Caco-2 (cell line): ENCODE measurements around the gene VANGL1. TPM values are rescaled to one million over a fixed set of nuclear protein-coding genes. Genes with fewer than 3 reads are reported as not detected.

Source experiments
- BruUV-seq: library from RNA; stranded (reverse); fragments of 400-500 nt; replicated peaks from 2 replicates; lab custom pipeline; 2021; lab: Mats Ljungman, UMichigan
- CTCF ChIA-PET: fragments of 300-600 bp; sonication (Branson Sonifier 250); formaldehyde crosslinking; loops from one replicate; lab custom pipeline; 2022; ENCODE audit warnings: antibody characterized with exemption; lab: Charles Lee
- POLR2A ChIA-PET: fragments of 300-600 bp; sonication (Branson Sonifier 250); formaldehyde crosslinking; loops from one replicate; lab custom pipeline; 2022; ENCODE audit warnings: antibody characterized with exemption; lab: Charles Lee
- DNase-seq, 2 experiments: peaks; one replicate each; pipeline versions ENCODE4 v3.0.0 to v3.0.0-alpha.2; 2020 to 2022
- H3K27me3 ChIP-seq: replicated peaks from 2 replicates; pipeline ENCODE4 v1.6.0; 2011; ENCODE audit warnings: low read length; ENCODE audit not compliant: control insufficient read depth, insufficient read depth
- H3K36me3 ChIP-seq: 2 replicates; pipeline ENCODE4 v1.5.1; 2011; ENCODE audit warnings: low read length; ENCODE audit not compliant: control insufficient read depth, insufficient read depth
- H3K4me1 ChIP-seq: fragments of 250-450 bp; sonication (Bioruptor Pico); 2 replicates; pipeline ENCODE4 v1.5.1; 2020; ENCODE audit warnings: mild to moderate bottlenecking
- H3K4me3 ChIP-seq: 2 replicates; pipeline ENCODE4 v1.5.1; 2011; ENCODE audit warnings: low read depth, mild to moderate bottlenecking, control low read depth, low read length
- H3K9me3 ChIP-seq: fragments of 250-450 bp; sonication (Bioruptor Pico); 2 replicates; pipeline ENCODE4 v1.5.1; 2020; ENCODE audit warnings: mild to moderate bottlenecking, moderate library complexity
- H3K27ac Mint-ChIP-seq: one replicate; pipeline ENCODE4 v1.8.0; 2022; ENCODE audit warnings: mixed read lengths; ENCODE audit not compliant: unreplicated experiment
- H3K27me3 Mint-ChIP-seq: one replicate; pipeline ENCODE4 v1.8.0; 2022; ENCODE audit warnings: mixed read lengths; ENCODE audit not compliant: insufficient read depth, unreplicated experiment
- H3K36me3 Mint-ChIP-seq: one replicate; pipeline ENCODE4 v1.8.0; 2022; ENCODE audit warnings: mild to moderate bottlenecking, mixed read lengths; ENCODE audit not compliant: insufficient read depth, unreplicated experiment
- H3K4me1 Mint-ChIP-seq: one replicate; pipeline ENCODE4 v1.8.0; 2022; ENCODE audit warnings: low read depth, mixed read lengths; ENCODE audit not compliant: unreplicated experiment
- H3K4me3 Mint-ChIP-seq: one replicate; pipeline ENCODE4 v1.8.0; 2022; ENCODE audit warnings: mild to moderate bottlenecking, moderate library complexity, mixed read lengths; ENCODE audit not compliant: unreplicated experiment
- H3K9me3 Mint-ChIP-seq: one replicate; pipeline ENCODE4 v1.8.0; 2022; ENCODE audit warnings: mixed read lengths; ENCODE audit not compliant: unreplicated experiment
- intact Hi-C: fragments of 100-400 bp; cut with micrococcal nuclease; formaldehyde crosslinking; loops from one replicate; pipeline ENCODE4 v1.10.0; 2022; ENCODE audit not compliant: unreplicated experiment
- total RNA-seq: library from RNA; stranded (reverse); gene quantifications from 2 replicates; pipeline ENCODE4 v1.2.3, GENCODE V29; 2022
- TF ChIP-seq, protein P1 (sequence below), 2 experiments: fragments of 200-600 bp in 1 of 2; IDR thresholded peaks; 1 replicate in 1 of 2; 2 replicates in 1 of 2; pipeline versions ENCODE4 v1.5.1 to v1.8.0; 2011 to 2022; ENCODE audit warnings: antibody characterized with exemption in 1 of 2, control low read depth in 1 of 2, inconsistent platforms in 1 of 2, low read depth in 1 of 2, low read length in 1 of 2, mild to moderate bottlenecking in 1 of 2, moderate library complexity in 1 of 2; ENCODE audit not compliant: insufficient read depth in 1 of 2, severe bottlenecking in 1 of 2, unreplicated experiment in 1 of 2

The VANGL1 gene
- total RNA-seq, 1 experiment from 2014 or later = 13.6 TPM

DNA sequence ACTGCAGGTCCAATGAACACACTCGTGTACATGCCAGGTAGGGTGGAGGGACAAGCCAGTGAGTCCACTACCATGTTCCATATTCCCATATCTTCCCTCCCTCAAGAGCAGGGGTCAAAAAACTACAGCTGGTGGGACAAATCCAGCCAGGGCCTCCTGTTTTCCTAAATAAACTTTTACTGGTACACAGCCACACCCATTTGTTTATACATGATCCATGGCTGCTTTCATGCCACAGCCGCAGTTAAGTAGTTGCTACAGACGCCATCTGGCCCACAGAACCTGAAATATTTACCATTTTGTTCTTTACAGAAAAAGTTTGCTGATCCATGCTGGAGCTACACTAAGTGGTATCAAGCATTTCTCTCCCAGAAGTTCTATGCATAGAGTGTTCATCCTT, 84.4 kb downstream of the VANGL1 start:
- CTCF ChIA-PET = no interaction called here
- intact Hi-C loops = no loop called here
- H3K9me3 Mint-ChIP-seq = no peaks in the 10 kb centered on the region

DNA sequence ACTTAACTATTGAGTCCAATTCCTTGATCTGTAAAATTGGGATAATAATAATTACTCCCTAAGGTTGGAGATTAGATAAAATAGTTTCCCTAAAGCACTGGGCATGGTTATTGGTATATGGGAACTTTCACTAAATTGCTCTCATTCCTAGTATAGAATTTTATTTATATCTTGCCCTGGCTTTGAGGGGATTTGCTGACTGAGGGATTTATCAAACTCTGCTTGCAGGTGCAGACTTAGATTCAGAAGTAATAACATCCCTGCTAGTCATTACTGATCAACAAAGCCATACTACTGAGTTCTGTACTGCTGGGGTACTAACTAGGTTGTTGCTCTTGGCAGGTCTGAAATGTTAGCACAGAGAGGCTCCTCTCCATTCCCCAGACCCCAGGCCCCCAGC, 84.8 kb downstream of the VANGL1 start:
- intact Hi-C loops = no loop called here
- Histone ChIP-seq H3K4me3 (no peak overlapping the region), H3K36me3 (no peaks in the 10 kb centered on the region), H3K27me3 (no peaks in the 10 kb centered on the region), H3K4me1 (peaks cover 7% of the 10 kb centered on the region; the same call in 1 of the 2 replicates), H3K9me3 (no peaks in the 10 kb centered on the region)
- Mint-ChIP-seq H3K27ac (no peak overlapping the region), H3K9me3 (no peaks in the 10 kb centered on the region), H3K4me3 (no peak overlapping the region), H3K4me1 (peaks cover 9% of the 10 kb centered on the region), H3K36me3 (peaks cover 4% of the 10 kb centered on the region), H3K27me3 (no peaks in the 10 kb centered on the region)
- ChIA-PET POLR2A (no interaction called here), CTCF (no interaction called here)
- BruUV-seq = no TSS peak
- DNase-seq = no peak
- TF ChIP-seq, protein P1, sequence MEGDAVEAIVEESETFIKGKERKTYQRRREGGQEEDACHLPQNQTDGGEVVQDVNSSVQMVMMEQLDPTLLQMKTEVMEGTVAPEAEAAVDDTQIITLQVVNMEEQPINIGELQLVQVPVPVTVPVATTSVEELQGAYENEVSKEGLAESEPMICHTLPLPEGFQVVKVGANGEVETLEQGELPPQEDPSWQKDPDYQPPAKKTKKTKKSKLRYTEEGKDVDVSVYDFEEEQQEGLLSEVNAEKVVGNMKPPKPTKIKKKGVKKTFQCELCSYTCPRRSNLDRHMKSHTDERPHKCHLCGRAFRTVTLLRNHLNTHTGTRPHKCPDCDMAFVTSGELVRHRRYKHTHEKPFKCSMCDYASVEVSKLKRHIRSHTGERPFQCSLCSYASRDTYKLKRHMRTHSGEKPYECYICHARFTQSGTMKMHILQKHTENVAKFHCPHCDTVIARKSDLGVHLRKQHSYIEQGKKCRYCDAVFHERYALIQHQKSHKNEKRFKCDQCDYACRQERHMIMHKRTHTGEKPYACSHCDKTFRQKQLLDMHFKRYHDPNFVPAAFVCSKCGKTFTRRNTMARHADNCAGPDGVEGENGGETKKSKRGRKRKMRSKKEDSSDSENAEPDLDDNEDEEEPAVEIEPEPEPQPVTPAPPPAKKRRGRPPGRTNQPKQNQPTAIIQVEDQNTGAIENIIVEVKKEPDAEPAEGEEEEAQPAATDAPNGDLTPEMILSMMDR (IDR thresholded peaks at IDR 0.05; ENCODE audit: insufficient read depth in 1 of 2, low read depth in 1 of 2, low read length in 1 of 2, severe bottlenecking in 1 of 2, unreplicated experiment in 1 of 2) = no peak

More for the DNA sequence above, 84.4 kb downstream of the VANGL1 start:
- POLR2A ChIA-PET = no interaction called here
- Mint-ChIP-seq H3K27me3 (no peaks in the 10 kb centered on the region), H3K27ac (no peak overlapping the region), H3K4me3 (no peak overlapping the region), H3K4me1 (peaks cover 9% of the 10 kb centered on the region), H3K36me3 (peaks cover 4% of the 10 kb centered on the region)
- no TSS peak for BruUV-seq
- Histone ChIP-seq H3K4me3 (no peak overlapping the region), H3K9me3 (no peaks in the 10 kb centered on the region), H3K36me3 (no peaks in the 10 kb centered on the region), H3K27me3 (no peaks in the 10 kb centered on the region), H3K4me1 (peaks cover 7% of the 10 kb centered on the region; the same call in 1 of the 2 replicates)
- DNase-seq = no peak
- TF ChIP-seq, protein P1 (IDR thresholded peaks at IDR 0.05; ENCODE audit: insufficient read depth in 1 of 2, low read depth in 1 of 2, low read length in 1 of 2, severe bottlenecking in 1 of 2, unreplicated experiment in 1 of 2) = no peak

DNA sequence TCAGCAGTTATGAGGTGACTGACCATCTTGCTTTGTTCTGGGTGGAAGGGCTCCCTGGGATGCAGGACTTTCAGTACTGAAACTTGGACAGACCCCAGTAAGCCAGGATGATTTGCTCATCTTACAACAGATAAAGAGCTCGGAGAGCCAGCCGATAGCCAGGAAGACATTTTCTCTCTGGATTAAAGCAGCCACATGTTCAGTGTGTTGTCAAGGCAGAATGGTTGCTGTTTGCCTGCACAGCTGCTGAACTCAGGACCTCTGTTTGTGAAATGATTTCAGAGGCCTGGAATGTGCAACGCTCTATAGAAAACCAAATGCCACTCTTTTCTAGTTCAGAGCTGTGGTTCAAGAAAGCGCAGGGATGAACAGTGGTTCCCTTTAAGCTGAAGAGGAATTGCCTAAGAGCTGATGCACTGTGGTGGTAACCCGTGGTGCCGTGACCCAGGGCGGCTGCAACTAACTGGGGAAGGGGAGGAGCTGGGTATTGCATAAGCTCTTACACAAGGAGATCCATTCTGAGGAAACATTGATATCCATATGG, 86.0 kb downstream of the VANGL1 start:
- Mint-ChIP-seq H3K27me3 (no peaks in the 10 kb centered on the region), H3K36me3 (peaks cover 4% of the 10 kb centered on the region), H3K4me1 (peaks cover 9% of the 10 kb centered on the region), H3K4me3 (no peak overlapping the region), H3K9me3 (no peaks in the 10 kb centered on the region), H3K27ac (peak overlapping the region; percentile 65)
- TF ChIP-seq, protein P1 (IDR thresholded peaks at IDR 0.05; ENCODE audit: insufficient read depth in 1 of 2, low read depth in 1 of 2, low read length in 1 of 2, severe bottlenecking in 1 of 2, unreplicated experiment in 1 of 2) = no peak
- Histone ChIP-seq H3K4me3 (no peak overlapping the region), H3K36me3 (no peaks in the 10 kb centered on the region), H3K4me1 (peaks cover 7% of the 10 kb centered on the region; the same call in 1 of the 2 replicates), H3K27me3 (no peaks in the 10 kb centered on the region), H3K9me3 (no peaks in the 10 kb centered on the region)
- no peak for DNase-seq
- POLR2A ChIA-PET = no interaction called here
- no TSS peak for BruUV-seq
- CTCF ChIA-PET = interaction anchor here (0.9 to 1.1 kb wide), 2 partner anchors 21 to 37 kb away, joined by 3 to 5 read pairs; no protein-coding TSS in a partner anchor
- intact Hi-C loops = no loop called here
